ENCODE data around the gene SULT2B1.

DNA sequence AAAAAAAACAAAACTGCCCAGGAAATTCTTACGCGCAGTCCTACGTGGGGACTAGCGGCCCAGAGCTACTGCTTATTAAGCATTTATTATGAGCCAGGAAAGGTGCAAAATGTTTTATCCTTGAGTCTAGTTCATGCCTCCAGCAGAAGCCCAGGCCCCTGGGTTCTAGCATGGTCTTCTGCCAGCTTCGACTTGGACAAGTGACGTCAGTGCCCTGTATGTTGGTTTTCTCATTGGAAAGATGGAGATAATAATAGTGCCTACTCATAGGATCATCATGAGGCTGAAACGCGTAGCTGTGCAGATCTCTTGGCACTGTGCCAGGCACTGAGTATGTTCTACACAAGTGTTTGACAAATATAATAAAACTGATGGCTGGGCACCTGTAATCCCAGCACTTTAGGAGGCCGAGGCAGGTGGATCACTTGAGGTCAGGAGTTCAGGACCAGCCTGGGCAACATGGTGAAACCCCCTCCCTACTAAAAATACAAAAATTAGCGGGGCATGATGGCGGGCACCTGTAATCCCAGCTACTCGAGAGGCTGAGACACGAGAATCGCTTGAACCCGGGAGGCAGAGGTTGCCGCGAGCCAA, 12.4 kb upstream of the SULT2B1 start:
- TF ChIP-seq CTCF (IDR thresholded peaks at IDR 0.05) = no peak
- TF ChIP-seq EZH2 (IDR thresholded peaks at IDR 0.05) = no peak
- TF ChIP-seq EZH2phosphoT487 (IDR thresholded peaks at IDR 0.05) = no peak
